Mesodermal cell (in vitro differentiated cells): ENCODE results near the gene GAST.
"Not testable (repeated sequence)": the region's sequence is repeated elsewhere in the genome, so short reads cannot be mapped to it uniquely, and the experiment has no call there.

Experiments used
- H3K27ac ChIP-seq: 2 replicates; pipeline ENCODE4 v1.7.0; 2013; ENCODE audit warnings: mild to moderate bottlenecking, low read depth, low read length, moderate library complexity; ENCODE audit not compliant: severe bottlenecking
- H3K36me3 ChIP-seq: 2 replicates; pipeline ENCODE4 v1.7.1; 2013; ENCODE audit warnings: mild to moderate bottlenecking, low read length, moderate library complexity; ENCODE audit not compliant: control insufficient read depth, insufficient read depth
- H3K4me1 ChIP-seq: one replicate; pipeline ENCODE4 v1.7.1; 2013; ENCODE audit warnings: mild to moderate bottlenecking, low read length; ENCODE audit not compliant: insufficient read depth, control insufficient read depth, poor library complexity, severe bottlenecking
- H3K4me3 ChIP-seq: 2 replicates; pipeline ENCODE4 v1.7.0; 2013; ENCODE audit warnings: low read length, control low read depth, mild to moderate bottlenecking; ENCODE audit not compliant: insufficient read depth, poor library complexity, severe bottlenecking; ENCODE audit errors: extremely low read depth
- H3K9me3 ChIP-seq: 2 replicates; pipeline ENCODE4 v1.7.1; 2013; ENCODE audit warnings: mild to moderate bottlenecking, low read length, moderate library complexity; ENCODE audit not compliant: control insufficient read depth
- WGBS, 2 experiments: methylation state at CpG; one replicate each; pipeline ENCODE4 v1.1.5; 2013; ENCODE audit warnings: missing lambda C conversion rate in 2 of 2; ENCODE audit not compliant: insufficient coverage in 2 of 2; 5-methylcytosine and 5-hydroxymethylcytosine counted together

The GAST gene

GRCh38 chr17:41695954-41696757 is 16.0 kb upstream of the GAST start:
- Histone ChIP-seq H3K4me3 (no peak overlapping the region), H3K36me3 (peaks cover 39% of the 10 kb centered on the region), H3K9me3 (no peaks in the 10 kb centered on the region), H3K4me1 (no peaks in the 10 kb centered on the region), H3K27ac (no peak overlapping the region)
- WGBS, 2 experiments = 74% methylated on average over 3 to 6 of the region's 11 CpGs

GRCh38 chr17:41697122-41697962 is 14.8 kb upstream of the GAST start:
- Histone ChIP-seq H3K4me3 (no peak overlapping the region), H3K36me3 (peaks cover 27% of the 10 kb centered on the region), H3K4me1 (no peaks in the 10 kb centered on the region), H3K27ac (no peak overlapping the region), H3K9me3 (no peaks in the 10 kb centered on the region)
- 81 to 83% methylated on average over 4 to 5 of the region's 6 CpGs for WGBS, 2 experiments

GRCh38 chr17:41700843-41701242 is 11.3 kb upstream of the GAST start:
- WGBS, 2 experiments = 94 to 100% methylated on average over 2 of the region's 3 CpGs
- not testable (repeated sequence) for H3K36me3 ChIP-seq, H3K27ac ChIP-seq, H3K9me3 ChIP-seq, H3K4me1 ChIP-seq, H3K4me3 ChIP-seq

- no peaks in the 10 kb centered on the region for H3K36me3 ChIP-seq
- no peaks in the 10 kb centered on the region for H3K9me3 ChIP-seq
- peaks cover 12% of the 10 kb centered on the region for H3K4me1 ChIP-seq
- H3K4me3 ChIP-seq = no peak overlapping the region
- H3K27ac ChIP-seq = no peak overlapping the region
- WGBS, 2 experiments = 94 to 96% methylated on average over 5 to 7 of the region's 8 CpGs
Observed at GRCh38 chr17:41702712-41703111, 9.4 kb upstream of the GAST start.

GRCh38 chr17:41705271-41705991 is 6.7 kb upstream of the GAST start:
- Histone ChIP-seq H3K9me3 (no peaks in the 10 kb centered on the region), H3K27ac (no peak overlapping the region), H3K36me3 (no peaks in the 10 kb centered on the region), H3K4me1 (peaks cover 12% of the 10 kb centered on the region), H3K4me3 (no peak overlapping the region)
- 32 to 38% methylated on average over 11 to 12 of the region's 13 CpGs for WGBS, 2 experiments

- Histone ChIP-seq H3K9me3 (no peaks in the 10 kb centered on the region), H3K4me1 (peaks cover 12% of the 10 kb centered on the region), H3K4me3 (no peak overlapping the region), H3K27ac (no peak overlapping the region), H3K36me3 (no peaks in the 10 kb centered on the region)
- 74 to 75% methylated on average over 6 to 7 of the region's 10 CpGs for WGBS, 2 experiments
Observed at GRCh38 chr17:41707803-41708669, 4.1 kb upstream of the GAST start.

- Histone ChIP-seq H3K4me1 (peaks cover 6% of the 10 kb centered on the region), H3K4me3 (no peak overlapping the region), H3K36me3 (no peaks in the 10 kb centered on the region), H3K27ac (no peak overlapping the region), H3K9me3 (no peaks in the 10 kb centered on the region)
- WGBS, 2 experiments = 72 to 83% methylated on average over 7 to 8 of the region's 8 CpGs
Observed at GRCh38 chr17:41710472-41711090, 1.6 kb upstream of the GAST start.

GRCh38 chr17:41717408-41718286 is 5.5 kb downstream of the GAST start:
- no peaks in the 10 kb centered on the region for H3K9me3 ChIP-seq
- peak overlapping the region; percentile 6 for H3K27ac ChIP-seq
- no peaks in the 10 kb centered on the region for H3K36me3 ChIP-seq
- H3K4me1 ChIP-seq = peaks cover 10% of the 10 kb centered on the region
- H3K4me3 ChIP-seq = no peak overlapping the region
- WGBS, 2 experiments = 74 to 78% methylated on average over 4 to 9 of the region's 15 CpGs

- H3K36me3 ChIP-seq = no peaks in the 10 kb centered on the region
- H3K27ac ChIP-seq = no peak overlapping the region
- H3K4me3 ChIP-seq = no peak overlapping the region
- H3K4me1 ChIP-seq = peaks cover 10% of the 10 kb centered on the region
- 82 to 92% methylated on average over 5 of the region's 5 CpGs for WGBS, 2 experiments
- H3K9me3 ChIP-seq = no peaks in the 10 kb centered on the region
Observed at GRCh38 chr17:41718287-41718645, 6.1 kb downstream of the GAST start.
